Fibroblast of lung (primary cell): ENCODE measurements around the gene SORCS2.

Source experiments
- CTCF ChIP-seq, 2 donors: IDR thresholded peaks in 1 of 2; conservative IDR thresholded peaks in 1 of 2; 1 replicate in 1 of 2; 2 replicates in 1 of 2; pipeline ENCODE4 v1.5.1; 2011 to 2012; ENCODE audit warnings: low read length in 2 of 2, control low read depth in 1 of 2, inconsistent platforms in 1 of 2, low read depth in 1 of 2, mild to moderate bottlenecking in 1 of 2
- EZH2 ChIP-seq: IDR thresholded peaks from 2 replicates; pipeline ENCODE4 v1.5.1; 2012; ENCODE audit warnings: low read length, control low read depth, mild to moderate bottlenecking; ENCODE audit errors: missing control alignments

- TF ChIP-seq EZH2 (no peak), CTCF (conservative IDR thresholded peaks at IDR 0.05 in 1 of 2, IDR thresholded peaks at IDR 0.05 in 1 of 2; ENCODE audit: low read depth in 1 of 2, low read length in 2 of 2) (no peak)
These were observed 236.1 kb downstream of the SORCS2 start for GRCh38 chr4:7428261-7429068.
